T47D (cell line): Measurements from ENCODE around the gene SEC14L1.

ENCODE experiments used
- DNase-seq, 2 experiments: peaks; one replicate each; pipeline versions ENCODE4 v3.0.0 to v3.0.0-alpha.2; 2011 to 2012; ENCODE audit warnings: low read depth in 1 of 2, low spot score in 1 of 2
- JUND ChIP-seq: IDR thresholded peaks from 2 replicates; pipeline ENCODE4 v1.6.1; 2012; ENCODE audit warnings: low read depth
- in situ Hi-C: cut with HindIII; loops from 2 replicates; pipeline ENCODE4 v1.10.0; 2016; ENCODE audit warnings: low sequenced_read_pairs, low pct_unique_long_range_greater_than_20kb

The SEC14L1 gene

GRCh38 chr17:77186141-77186604, 45.4 kb downstream of the SEC14L1 start:
- in situ Hi-C loops = no loop called here
- DNase-seq = no peak
- no peak for TF ChIP-seq JUND

GRCh38 chr17:77188084-77189066, 47.6 kb downstream of the SEC14L1 start:
- in situ Hi-C loops = no loop called here
- DNase-seq = no peak
- TF ChIP-seq JUND = no peak

- DNase-seq = no peak
- in situ Hi-C loops = no loop called here
- no peak for TF ChIP-seq JUND
Measured at GRCh38 chr17:77189148-77189547, 48.4 kb downstream of the SEC14L1 start.

- DNase-seq = no peak
- in situ Hi-C loops = no loop called here
- TF ChIP-seq JUND = no peak
Measured at GRCh38 chr17:77190576-77190975, 49.8 kb downstream of the SEC14L1 start.

GRCh38 chr17:77191244-77191643, 50.5 kb downstream of the SEC14L1 start:
- in situ Hi-C loops = no loop called here
- no peak for TF ChIP-seq JUND
- no peak for DNase-seq

GRCh38 chr17:77193653-77194052, 52.9 kb downstream of the SEC14L1 start:
- TF ChIP-seq JUND = no peak
- DNase-seq = no peak
- in situ Hi-C loops = no loop called here

GRCh38 chr17:77194179-77194578, 53.4 kb downstream of the SEC14L1 start:
- no peak for DNase-seq
- in situ Hi-C loops = no loop called here
- TF ChIP-seq JUND = no peak

GRCh38 chr17:77196251-77196650, 55.5 kb downstream of the SEC14L1 start:
- TF ChIP-seq JUND = no peak
- in situ Hi-C loops = no loop called here
- no peak for DNase-seq

- TF ChIP-seq JUND = no peak
- in situ Hi-C loops = no loop called here
- DNase-seq = no peak
Measured at GRCh38 chr17:77197115-77197514, 56.3 kb downstream of the SEC14L1 start.

GRCh38 chr17:77200711-77201110, 59.9 kb downstream of the SEC14L1 start:
- in situ Hi-C loops = no loop called here
- DNase-seq = no peak
- TF ChIP-seq JUND = no peak

GRCh38 chr17:77203436-77203835, 62.7 kb downstream of the SEC14L1 start:
- in situ Hi-C loops = no loop called here
- DNase-seq = no peak
- no peak for TF ChIP-seq JUND

- no peak for TF ChIP-seq JUND
- in situ Hi-C loops = no loop called here
- DNase-seq = no peak
Measured at GRCh38 chr17:77203846-77204245, 63.1 kb downstream of the SEC14L1 start.

GRCh38 chr17:77204536-77204935, 63.8 kb downstream of the SEC14L1 start:
- DNase-seq = no peak
- TF ChIP-seq JUND = no peak
- in situ Hi-C loops = no loop called here
